Measurements from ENCODE around the gene LTBR.
"Not testable (repeated sequence)": the region's sequence is repeated elsewhere in the genome, so short reads cannot be mapped to it uniquely, and the experiment has no call there.

Gene LTBR

GRCh38 chr12:6425590-6426531, 41.9 kb downstream of the LTBR start:
- DNase-seq (ENCODE audit: low spot score) = no peak

DNA sequence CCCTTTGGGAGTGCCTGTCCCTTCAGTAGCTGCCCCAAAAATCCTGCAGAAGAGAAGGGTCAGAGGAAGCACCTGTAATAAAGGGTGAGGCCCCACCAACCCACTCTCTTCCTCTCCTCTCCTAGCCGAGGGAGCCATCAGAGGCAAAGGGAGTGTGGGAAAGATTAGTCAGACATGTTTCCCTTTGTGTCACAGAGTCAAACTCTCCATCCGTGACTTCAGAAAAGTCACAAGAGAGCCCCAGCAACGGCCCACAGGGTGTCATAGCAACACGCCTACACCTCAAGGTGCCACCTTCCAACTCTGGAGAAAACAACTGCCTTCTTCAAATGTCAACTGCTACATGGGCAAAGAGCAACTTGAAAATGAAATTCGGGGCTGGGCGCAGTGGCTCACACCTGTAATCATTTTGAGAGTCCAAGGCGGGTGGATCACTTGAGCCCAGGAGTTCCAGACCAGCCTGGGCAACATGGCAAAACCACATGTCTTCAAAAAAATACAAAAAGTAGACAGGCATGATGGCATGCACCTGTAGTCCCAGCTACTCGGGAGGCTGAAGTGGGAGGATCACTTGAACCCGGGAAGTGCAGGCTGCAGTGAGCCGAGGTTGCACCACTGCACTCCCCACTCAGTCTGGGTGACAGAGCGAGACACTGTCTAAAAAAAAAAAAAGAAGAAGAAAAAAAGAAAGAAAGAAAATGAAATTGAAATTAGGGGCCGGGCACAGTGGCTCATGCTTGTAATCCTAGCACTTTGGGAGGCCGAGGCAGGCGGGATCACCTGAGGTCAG, 43.1 kb downstream of the LTBR start:
- peak; percentile 22 for DNase-seq (ENCODE audit: low spot score)

GRCh38 chr12:6427796-6428195, 43.8 kb downstream of the LTBR start:
- DNase-seq (ENCODE audit: low spot score) = not testable (repeated sequence)

DNA sequence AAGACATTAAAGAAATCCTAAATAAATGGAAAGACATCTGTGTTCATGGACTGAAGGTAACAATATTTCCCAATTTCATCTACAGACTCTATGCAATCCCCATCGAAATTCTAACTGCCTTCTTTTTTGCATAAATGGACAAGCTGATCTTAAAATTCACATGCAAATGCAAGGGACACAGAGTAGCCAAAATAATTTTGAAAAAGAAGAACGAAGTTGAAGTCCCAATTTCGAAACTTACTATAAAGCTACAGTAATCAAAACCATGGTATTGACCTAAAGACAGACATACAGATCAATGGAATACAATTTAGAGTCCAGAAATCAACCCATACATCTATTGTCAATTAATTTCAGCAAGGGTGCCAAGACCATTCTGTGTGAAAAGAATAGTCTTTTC, 44.4 kb downstream of the LTBR start:
- DNase-seq (ENCODE audit: low spot score) = no peak

- peak; percentile 98 for DNase-seq (ENCODE audit: low spot score)
These were observed 46.4 kb downstream of the LTBR start for GRCh38 chr12:6430124-6430989.

- DNase-seq (ENCODE audit: low spot score) = no peak
These were observed 49.0 kb downstream of the LTBR start for GRCh38 chr12:6432991-6433390.

- no peak for DNase-seq (ENCODE audit: low spot score)
These were observed 50.5 kb downstream of the LTBR start for GRCh38 chr12:6434205-6435140.

DNA sequence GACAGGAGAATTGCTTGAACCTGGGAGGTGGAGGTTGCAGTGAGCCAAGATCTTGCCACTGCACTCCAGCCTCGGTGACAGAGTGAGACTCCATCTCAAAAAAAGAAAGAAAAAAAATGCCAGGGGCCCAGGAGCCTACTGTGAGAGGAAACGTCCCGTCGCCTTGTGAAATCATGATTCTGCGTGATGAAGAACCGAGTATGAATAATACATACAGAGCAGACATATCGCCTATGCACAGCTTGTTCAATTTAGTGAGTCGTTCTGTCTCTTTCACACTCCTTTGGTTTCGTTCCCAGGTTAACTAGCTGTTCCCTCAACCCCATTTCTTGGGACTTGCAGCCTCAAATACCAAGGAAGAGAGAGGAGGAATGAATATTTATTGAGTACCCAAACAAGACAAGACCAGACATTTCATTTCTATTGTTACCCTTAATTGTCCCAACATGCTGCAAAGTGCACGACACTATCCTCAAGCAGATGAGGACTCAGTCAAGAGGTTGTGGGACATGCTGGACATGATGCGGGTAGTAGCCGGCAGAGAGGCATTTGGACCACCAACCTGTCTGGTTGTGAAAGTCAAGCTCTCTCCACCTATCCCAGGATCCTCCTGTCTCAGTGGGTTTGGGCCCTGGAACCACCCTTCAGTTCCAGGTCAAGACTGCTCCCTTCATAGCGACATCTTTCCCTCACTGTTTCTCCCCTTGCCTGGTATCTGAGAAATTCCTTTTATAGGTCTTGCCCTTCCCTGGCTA, 52.2 kb downstream of the LTBR start:
- DNase-seq (ENCODE audit: low spot score) = no peak

GRCh38 chr12:6437586-6437985, 53.6 kb downstream of the LTBR start:
- DNase-seq (ENCODE audit: low spot score) = no peak

DNA sequence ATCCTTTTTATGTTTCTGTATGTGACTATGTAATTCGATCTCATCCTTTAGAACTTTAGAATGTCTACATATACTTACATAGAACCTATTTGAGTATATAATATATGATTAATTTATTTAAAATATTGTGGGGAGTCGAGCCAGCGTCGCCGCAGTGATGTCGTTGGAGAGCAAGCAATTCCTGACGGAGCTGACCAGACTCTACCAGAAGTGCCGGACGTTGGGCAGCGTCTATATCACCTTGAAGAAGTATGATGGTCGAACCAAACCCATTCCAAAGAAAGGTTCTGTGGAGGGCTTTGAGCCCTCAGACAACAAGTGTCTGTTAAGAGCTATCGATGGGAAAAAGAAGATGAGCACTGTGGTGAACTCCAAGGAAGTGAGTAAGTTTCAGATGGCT, 54.4 kb downstream of the LTBR start:
- DNase-seq (ENCODE audit: low spot score) = no peak

- no peak for DNase-seq (ENCODE audit: low spot score)
These were observed 56.4 kb downstream of the LTBR start for GRCh38 chr12:6440391-6440790.
